Glomerular visceral epithelial cell (primary cell): ENCODE results near the gene ADCY2.

Source experiments
- DNase-seq: peaks from one replicate; pipeline ENCODE4 v3.0.0-alpha.2; 2016; ENCODE audit errors: extremely low spot score

Gene ADCY2

DNA sequence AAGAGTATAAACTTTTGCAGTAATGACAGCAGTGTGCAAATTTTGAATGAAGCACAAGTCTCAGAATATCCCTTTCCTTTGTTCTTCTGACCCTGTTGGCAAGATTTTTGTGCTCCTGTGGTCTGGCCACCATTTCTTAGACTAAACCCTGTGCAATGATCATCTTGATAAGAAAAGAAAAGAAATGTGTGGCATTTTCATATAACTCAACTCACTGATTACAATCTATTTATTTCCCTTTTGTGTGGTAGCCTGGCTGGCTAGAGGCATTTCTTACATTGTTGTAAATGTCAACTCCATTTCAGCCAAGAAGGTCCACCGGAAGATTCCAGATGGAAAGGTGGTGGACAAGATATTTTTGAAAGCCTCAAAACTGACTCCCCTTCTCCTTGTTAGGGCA lies 41.9 kb downstream of the ADCY2 start:
- no peak for DNase-seq

DNA sequence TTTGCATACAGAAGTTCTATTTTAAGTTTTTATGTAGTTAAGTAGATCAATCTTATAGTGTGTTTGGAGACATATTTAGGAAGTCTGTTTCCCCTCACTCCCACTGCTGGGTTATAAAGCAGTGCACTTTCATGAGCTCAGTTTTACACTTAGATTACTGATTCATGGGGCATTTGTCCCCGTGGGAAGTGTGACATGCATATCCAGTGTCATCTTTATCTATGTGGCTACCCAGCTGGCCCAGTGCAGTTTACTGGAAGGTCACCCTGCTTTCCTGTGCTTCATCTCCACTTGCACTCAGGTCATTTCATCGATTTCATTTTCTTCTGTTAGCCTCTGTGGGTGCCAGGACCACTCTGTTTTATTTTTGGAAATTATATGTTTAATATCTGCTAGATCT lies 49.1 kb downstream of the ADCY2 start:
- DNase-seq, result no peak

DNA sequence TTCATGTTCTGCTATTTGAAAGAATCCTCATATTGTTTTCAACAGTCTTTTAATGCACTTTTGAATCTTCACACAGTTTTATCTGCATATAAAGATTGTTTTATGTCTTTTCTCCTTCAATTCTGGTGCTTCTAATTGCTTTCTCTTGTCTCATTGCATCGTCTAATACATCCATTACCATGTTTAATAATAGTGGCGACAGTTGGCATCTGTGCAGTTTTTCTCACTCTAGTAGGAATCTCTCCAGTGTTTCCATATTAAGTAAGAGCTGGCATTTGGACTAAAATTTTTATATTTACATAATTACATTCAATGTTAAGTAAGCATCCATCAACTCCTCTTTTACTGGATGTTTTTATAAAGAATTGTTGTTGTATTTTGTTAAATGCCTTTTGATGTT lies 49.9 kb downstream of the ADCY2 start:
- no peak for DNase-seq

DNA sequence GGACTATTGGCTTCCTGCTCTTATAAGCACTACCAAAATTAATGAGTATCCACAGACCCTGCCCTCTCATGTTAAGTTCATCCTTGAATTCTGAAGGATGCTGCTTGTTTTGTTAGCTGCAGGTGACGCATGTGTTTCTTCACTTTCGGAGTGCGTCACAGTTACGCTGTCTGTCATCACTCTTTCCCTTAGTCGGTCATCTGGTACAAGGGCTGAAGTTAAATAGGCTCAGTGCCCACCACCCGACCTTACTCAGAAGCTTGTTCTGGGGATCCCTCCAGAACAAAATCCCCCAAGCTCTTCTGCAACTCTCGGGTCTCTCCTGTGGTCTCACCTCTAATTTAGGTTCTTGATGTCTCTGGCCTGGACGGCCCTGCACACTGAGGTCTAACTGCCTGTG lies 51.0 kb downstream of the ADCY2 start:
- no peak for DNase-seq

DNA sequence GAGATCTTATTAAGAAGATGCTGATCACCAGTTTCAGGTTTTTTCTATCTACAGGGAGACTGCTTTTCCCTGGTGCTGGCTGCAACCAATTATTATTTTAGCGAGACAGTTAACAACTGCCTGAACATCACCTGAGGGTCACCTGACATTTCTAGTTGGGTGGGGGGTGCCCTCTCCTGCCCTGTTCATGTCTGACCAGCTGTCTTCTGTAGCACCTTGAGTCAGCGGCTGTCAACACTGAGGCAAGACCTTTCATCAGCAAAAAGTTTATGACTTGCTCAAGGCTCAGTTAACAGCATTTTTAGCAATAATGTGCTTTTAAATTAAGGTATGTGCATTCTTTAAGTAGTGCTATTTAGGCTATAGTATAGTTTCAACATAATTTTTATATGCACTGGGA lies 58.0 kb downstream of the ADCY2 start:
- no peak for DNase-seq

GRCh38 chr5:7456206-7456605 lies 60.3 kb downstream of the ADCY2 start:
- DNase-seq, result no peak

GRCh38 chr5:7461371-7461770 lies 65.4 kb downstream of the ADCY2 start:
- DNase-seq, result no peak

GRCh38 chr5:7462758-7463157 lies 66.8 kb downstream of the ADCY2 start:
- no peak for DNase-seq

GRCh38 chr5:7464182-7464581 lies 68.2 kb downstream of the ADCY2 start:
- no peak for DNase-seq

- DNase-seq, result no peak
Observed at GRCh38 chr5:7467179-7467578, 71.2 kb downstream of the ADCY2 start.

DNA sequence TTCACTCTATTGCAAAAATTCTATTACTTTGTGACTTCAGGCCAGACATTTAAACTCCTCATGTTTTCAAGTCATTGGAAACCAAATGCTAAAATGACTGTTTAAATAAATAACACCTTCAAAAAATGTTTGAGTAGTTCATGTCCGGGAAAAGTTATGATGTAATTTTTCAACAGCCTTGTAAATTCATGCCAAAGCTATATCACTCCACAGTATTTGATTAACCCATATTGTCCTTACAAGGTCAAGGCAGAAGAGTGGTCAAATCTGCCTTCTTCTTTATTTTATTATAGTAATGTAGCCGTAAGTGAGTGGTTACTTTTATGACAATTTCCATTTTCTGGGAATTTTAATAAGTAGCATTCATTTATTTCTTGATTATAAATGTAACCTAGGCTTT lies 72.8 kb downstream of the ADCY2 start:
- DNase-seq, result no peak

- no peak for DNase-seq
Observed at GRCh38 chr5:7471710-7472109, 75.8 kb downstream of the ADCY2 start.

DNA sequence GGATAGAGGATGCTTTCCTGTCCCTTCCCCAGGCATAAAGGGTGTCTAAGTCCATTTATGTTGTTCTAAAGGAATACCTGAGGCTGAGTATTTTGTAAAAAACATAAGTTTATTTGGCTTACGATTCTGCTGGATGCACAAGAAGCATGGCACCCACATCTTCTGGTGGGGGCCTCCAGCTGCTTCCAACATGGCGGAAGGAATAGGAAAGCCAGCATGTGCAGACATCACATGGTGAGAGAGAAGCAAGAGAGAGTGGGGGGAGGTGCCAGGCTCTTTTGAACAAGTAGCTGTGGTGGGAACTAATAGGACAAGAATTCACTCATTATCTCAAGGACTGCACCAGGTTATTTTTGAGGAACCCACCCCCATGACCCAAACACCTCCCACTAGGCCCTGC lies 77.2 kb downstream of the ADCY2 start:
- no peak for DNase-seq

DNA sequence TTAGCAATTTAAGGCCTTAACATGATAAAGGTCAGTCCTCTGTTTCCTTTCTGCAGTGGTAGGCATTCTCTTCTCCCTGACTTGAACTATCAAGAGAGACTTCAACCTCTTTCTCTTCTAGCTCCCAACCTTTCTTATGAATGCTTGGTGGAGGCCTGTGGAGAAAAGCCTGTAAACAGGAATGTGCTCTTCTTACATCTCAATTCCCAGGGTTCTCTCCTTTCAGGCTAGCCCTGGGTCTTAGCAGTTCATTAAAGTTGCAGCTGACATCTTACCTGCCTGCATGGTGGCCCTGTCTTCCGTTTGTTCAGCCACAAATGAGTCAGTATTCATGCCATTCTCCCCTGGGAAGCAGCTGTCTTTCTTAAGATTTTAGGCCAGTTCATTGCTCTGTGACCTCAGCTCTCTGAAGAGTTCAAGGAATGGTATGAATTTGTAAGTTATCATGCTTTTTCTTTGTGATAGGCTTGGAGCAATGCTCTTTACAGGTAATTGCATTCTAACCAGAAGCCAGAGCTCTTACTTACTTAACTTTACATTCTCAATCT lies 77.8 kb downstream of the ADCY2 start:
- no peak for DNase-seq

- DNase-seq, result no peak
Observed at GRCh38 chr5:7474821-7475403, 79.0 kb downstream of the ADCY2 start.

GRCh38 chr5:7478459-7478858 lies 82.5 kb downstream of the ADCY2 start:
- no peak for DNase-seq

DNA sequence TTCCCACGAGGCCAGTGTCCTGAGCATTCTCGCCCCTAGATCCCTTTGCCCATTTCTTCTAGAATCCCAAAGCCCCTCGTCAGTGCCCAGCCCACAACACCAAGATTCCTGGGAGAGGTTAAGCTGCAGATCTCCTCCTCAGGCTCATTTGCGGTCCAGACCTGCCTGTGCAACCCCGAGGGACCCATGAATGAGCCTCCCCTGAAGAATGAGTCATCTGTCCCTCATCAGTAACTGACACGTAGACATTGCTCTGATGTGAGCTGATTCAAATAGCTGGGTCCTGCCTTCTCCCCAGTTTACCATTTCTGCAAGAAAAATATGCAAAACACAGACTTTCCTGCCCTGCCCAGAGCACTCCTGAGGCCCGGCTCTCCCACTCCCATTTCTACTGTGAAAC lies 92.8 kb downstream of the ADCY2 start:
- no peak for DNase-seq

GRCh38 chr5:7492371-7492770 lies 96.4 kb downstream of the ADCY2 start:
- DNase-seq, result no peak

- no peak for DNase-seq
Observed at GRCh38 chr5:7493081-7493480, 97.1 kb downstream of the ADCY2 start.

GRCh38 chr5:7493622-7494021 lies 97.7 kb downstream of the ADCY2 start:
- DNase-seq, result no peak

GRCh38 chr5:7494481-7495130 lies 98.7 kb downstream of the ADCY2 start:
- DNase-seq, result no peak

DNA sequence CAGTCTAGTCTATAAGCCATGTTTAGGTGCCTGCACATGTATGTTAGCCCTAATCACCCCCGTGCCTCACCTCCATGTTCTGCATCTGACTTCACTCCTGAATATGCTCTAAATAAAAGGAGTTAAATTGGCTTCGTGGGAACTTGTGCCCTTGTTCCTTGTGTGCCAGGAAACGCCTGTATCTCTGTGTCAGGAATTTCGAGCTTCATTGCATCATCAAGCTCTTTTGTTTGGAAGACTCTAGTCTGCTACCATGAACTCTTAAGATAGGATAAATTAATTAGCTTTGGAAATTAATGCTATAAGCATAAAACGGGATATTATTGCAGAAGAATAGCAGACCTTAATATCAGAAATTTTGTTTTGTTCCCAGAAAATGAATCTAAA lies 99.2 kb downstream of the ADCY2 start:
- no peak for DNase-seq

GRCh38 chr5:7500256-7500655 lies 104.3 kb downstream of the ADCY2 start:
- no peak for DNase-seq

- no peak for DNase-seq
Observed at GRCh38 chr5:7501061-7501460, 105.1 kb downstream of the ADCY2 start.
